Endothelial cell of umbilical vein (primary cell): ENCODE results near the gene ZIC5. TPM values are rescaled to one million over a fixed set of nuclear protein-coding genes. Genes with fewer than 3 reads are reported as not detected.

Experiments used
- BruUV-seq: library from RNA; stranded (reverse); fragments of 400-500 nt; replicated peaks from 2 replicates; lab custom pipeline; 2021; lab: Mats Ljungman, UMichigan
- CTCF ChIA-PET: fragments of 300-600, 350-600 bp; sonication (Branson Sonifier 250); formaldehyde crosslinking; loops from one replicate; lab custom pipeline; 2021; ENCODE audit warnings: antibody characterized with exemption, inconsistent platforms; lab: Charles Lee
- POLR2A ChIA-PET: fragments of 300-600, 350-600 bp; sonication (Branson Sonifier 250); formaldehyde crosslinking; loops from one replicate; lab custom pipeline; 2021; ENCODE audit warnings: antibody characterized with exemption, inconsistent platforms; lab: Charles Lee
- DNase-seq: peaks from one replicate; pipeline ENCODE4 v3.0.0-alpha.2; 2011; ENCODE audit warnings: low read depth, low spot score
- FAIRE-seq: peaks from 2 replicates; lab custom pipeline; 2011; peaks lifted over from hg19 to GRCh38; lab: Jason Lieb, UNC
- H2AFZ ChIP-seq: 2 replicates; pipeline ENCODE4 v1.6.0; 2012; ENCODE audit warnings: low read depth, low read length, control low read depth, inconsistent platforms
- H3K27ac ChIP-seq: 2 replicates; pipeline ENCODE4 v1.5.1; 2011; ENCODE audit warnings: low read depth, mild to moderate bottlenecking, control low read depth, low read length, moderate library complexity; ENCODE audit not compliant: insufficient read depth
- H3K27me3 ChIP-seq, 2 experiments: 2 replicates each; pipeline versions ENCODE4 v1.6.0 to v1.6.1; 2011; ENCODE audit warnings: low read length in 2 of 2, mixed read lengths in 1 of 2; ENCODE audit not compliant: control insufficient read depth in 2 of 2, insufficient read depth in 2 of 2
- H3K36me3 ChIP-seq, 2 experiments: 2 replicates in 1 of 2; 3 replicates in 1 of 2; pipeline ENCODE4 v1.5.1; 2011; ENCODE audit warnings: low read length in 2 of 2, mild to moderate bottlenecking in 1 of 2, moderate library complexity in 1 of 2; ENCODE audit not compliant: control insufficient read depth in 2 of 2, insufficient read depth in 2 of 2; ENCODE audit errors: extremely low read depth in 1 of 2
- H3K4me1 ChIP-seq: 3 replicates; pipeline ENCODE4 v1.5.1; 2011; ENCODE audit warnings: mild to moderate bottlenecking, low read length; ENCODE audit not compliant: control insufficient read depth, insufficient read depth; ENCODE audit errors: extremely low read depth
- H3K4me2 ChIP-seq: 2 replicates; pipeline ENCODE4 v1.6.1; 2011; ENCODE audit warnings: low read length, control low read depth, mixed read lengths; ENCODE audit not compliant: insufficient read depth
- H3K4me3 ChIP-seq, 3 experiments: fragments of 200-600 bp in 1 of 3; sonication (generic), shearing (Covaris generic) in 1 of 3; replicated peaks in 1 of 3; 2 replicates each; pipeline ENCODE4 v1.5.1; 2011 to 2016; ENCODE audit warnings: control low read depth in 3 of 3, low read length in 3 of 3, mild to moderate bottlenecking in 2 of 3, inconsistent platforms in 1 of 3, low read depth in 1 of 3, moderate library complexity in 1 of 3; ENCODE audit not compliant: insufficient read depth in 1 of 3
- H3K79me2 ChIP-seq: 2 replicates; pipeline ENCODE4 v1.6.0; 2012; ENCODE audit warnings: low read length, inconsistent platforms; ENCODE audit not compliant: control insufficient read depth, insufficient read depth
- H3K9ac ChIP-seq: replicated peaks from 2 replicates; pipeline ENCODE3; 2011; ENCODE audit warnings: low read length, control low read depth; ENCODE audit not compliant: insufficient read depth; ENCODE audit errors: extremely low read depth
- H3K9me1 ChIP-seq: replicated peaks from 3 replicates; pipeline ENCODE4 v1.6.0; 2011; ENCODE audit warnings: mild to moderate bottlenecking, low read length; ENCODE audit not compliant: control insufficient read depth, insufficient read depth; ENCODE audit errors: extremely low read depth
- H3K9me3 ChIP-seq: replicated peaks from 2 replicates; pipeline ENCODE4 v1.5.1; 2012; ENCODE audit warnings: low read length, inconsistent platforms; ENCODE audit not compliant: control insufficient read depth, insufficient read depth
- H4K20me1 ChIP-seq: replicated peaks from 2 replicates; pipeline ENCODE3; 2011; ENCODE audit warnings: mild to moderate bottlenecking, low read length; ENCODE audit not compliant: control insufficient read depth, insufficient read depth; ENCODE audit errors: extremely low read depth
- EZH2 ChIP-seq: IDR thresholded peaks from 2 replicates; pipeline ENCODE4 v1.6.1; 2012; ENCODE audit warnings: borderline replicate concordance, low read depth, mild to moderate bottlenecking, moderate library complexity, low read length, inconsistent platforms; ENCODE audit not compliant: severe bottlenecking
- MAX ChIP-seq: IDR thresholded peaks from 2 replicates; pipeline ENCODE4 v1.6.1; 2011; ENCODE audit not compliant: insufficient read depth, insufficient read length
- dilution Hi-C: fragments of 300-500 bp; cut with MboI; formaldehyde crosslinking; loops from one replicate; pipeline ENCODE4 v1.15.0; 2019; ENCODE audit warnings: low sequenced_read_pairs; ENCODE audit not compliant: extremely low pct_ligation_motif_present
- intact Hi-C: fragments of 100-400 bp; cut with micrococcal nuclease; formaldehyde crosslinking; loops from one replicate; pipeline ENCODE4 v1.10.0; 2022
- polyA plus RNA-seq, 4 experiments: library from polyadenylated mRNA; depleted of rRNA in 3 of 4; stranded (reverse) in 3 of 4; unstranded in 1 of 4; fragments of >200 nt; gene quantifications; 2 replicates each; pipeline versions ENCODE4 v1.2.1 to v1.2.3, GENCODE V29; 2011 to 2012; ENCODE audit warnings: missing spikeins in 1 of 4
- total RNA-seq: library from RNA; stranded (reverse); gene quantifications from 2 replicates; pipeline ENCODE4 v1.2.3, GENCODE V29; 2021

The ZIC5 gene
- total and polyA plus RNA-seq, 2 donors (not counting 3 experiments of a cell fraction or from before 2014, with no cell fraction given): not detected

GRCh38 chr13:99989276-99990125 is 17.9 kb upstream of the ZIC5 start:
- no peaks in the 10 kb centered on the region for H3K36me3 ChIP-seq
- POLR2A ChIA-PET: no interaction called here
- H3K4me2 ChIP-seq: no peak overlapping the region
- TF ChIP-seq MAX (no peak), EZH2 (peak; percentile 42)
- peaks cover 86 to 98% of the 10 kb centered on the region in 2 experiments for H3K27me3 ChIP-seq
- H3K9ac ChIP-seq: no peak overlapping the region
- no peaks in the 10 kb centered on the region for H3K4me1 ChIP-seq
- no peaks in the 10 kb centered on the region for H3K9me1 ChIP-seq
- BruUV-seq: no TSS peak
- H3K79me2 ChIP-seq: no peaks in the 10 kb centered on the region
- intact Hi-C loops: loop anchor here (5.0 kb wide), 1 partner anchor 243 kb away; no protein-coding TSS in a partner anchor
- H3K9me3 ChIP-seq: no peaks in the 10 kb centered on the region
- no peak overlapping the region for H3K4me3 ChIP-seq
- dilution Hi-C loops: no loop called here
- FAIRE-seq: no peak
- H2AFZ ChIP-seq: no peak overlapping the region
- DNase-seq: no peak
- H4K20me1 ChIP-seq: no peaks in the 10 kb centered on the region
- H3K27ac ChIP-seq: no peak overlapping the region
- CTCF ChIA-PET: no interaction called here

GRCh38 chr13:99988529-99989275 is 17.1 kb upstream of the ZIC5 start:
- Histone ChIP-seq H3K27ac (no peak overlapping the region), H2AFZ (no peak overlapping the region), H3K4me3 (no peak overlapping the region), H3K79me2 (no peaks in the 10 kb centered on the region), H3K27me3 (peaks cover 89 to 98% of the 10 kb centered on the region in 2 experiments), H3K36me3 (no peaks in the 10 kb centered on the region), H3K4me2 (no peak overlapping the region), H3K4me1 (no peaks in the 10 kb centered on the region), H3K9ac (no peak overlapping the region), H3K9me1 (no peaks in the 10 kb centered on the region), H3K9me3 (no peaks in the 10 kb centered on the region), H4K20me1 (no peaks in the 10 kb centered on the region)
- FAIRE-seq (no peak), DNase-seq (no peak)
- ChIA-PET CTCF (no interaction called here), POLR2A (no interaction called here)
- intact Hi-C loops: no loop called here
- dilution Hi-C loops: no loop called here
- no peak for TF ChIP-seq MAX
- peak; percentile 62 for TF ChIP-seq EZH2
- BruUV-seq: no TSS peak
